NCI-H146 treated with DMSO at 0.1 percent for 48 hours (cell line): ENCODE results near the gene ZNF217.
"Not testable (repeated sequence)": the region's sequence is repeated elsewhere in the genome, so short reads cannot be mapped to it uniquely, and the experiment has no call there.

Experiments
- DNase-seq: peaks from one replicate; lab custom pipeline; 2025; ENCODE audit not compliant: unreplicated experiment; lab: John Stamatoyannopoulos, UW

ZNF217 gene

DNA sequence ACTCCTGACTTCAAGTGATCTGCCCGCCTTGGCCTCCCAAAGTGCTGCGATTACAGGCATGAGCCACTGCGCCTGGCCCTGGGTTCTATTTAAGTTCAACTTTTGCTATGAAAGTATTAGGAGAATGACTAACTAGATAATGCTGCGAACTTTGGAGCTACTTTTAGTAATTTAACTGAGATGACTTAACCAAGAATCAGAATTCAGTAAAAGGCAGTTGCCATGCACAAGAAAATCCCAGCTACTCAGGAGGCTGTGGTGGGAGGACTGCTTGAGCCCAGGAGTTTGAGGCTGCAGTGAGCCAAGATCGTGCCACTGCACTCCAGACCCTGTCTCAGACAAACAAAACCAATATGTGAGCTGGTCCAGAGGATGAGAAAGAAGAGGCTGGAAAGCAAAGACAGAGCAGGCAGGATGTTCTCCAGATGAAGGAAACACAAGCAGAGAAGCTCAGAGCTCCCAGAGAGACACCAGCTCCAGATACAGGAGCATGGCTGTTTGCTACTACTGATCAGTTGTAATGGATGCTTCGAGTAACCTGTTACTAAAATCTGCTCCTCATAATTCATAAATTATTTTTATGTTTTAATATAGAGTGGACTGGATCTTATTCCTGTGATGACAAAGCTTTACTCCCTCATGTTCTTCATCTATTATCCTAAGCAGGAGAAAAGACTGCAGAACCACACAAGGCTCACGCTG, 23.9 kb downstream of the ZNF217 start:
- no peak for DNase-seq

DNA sequence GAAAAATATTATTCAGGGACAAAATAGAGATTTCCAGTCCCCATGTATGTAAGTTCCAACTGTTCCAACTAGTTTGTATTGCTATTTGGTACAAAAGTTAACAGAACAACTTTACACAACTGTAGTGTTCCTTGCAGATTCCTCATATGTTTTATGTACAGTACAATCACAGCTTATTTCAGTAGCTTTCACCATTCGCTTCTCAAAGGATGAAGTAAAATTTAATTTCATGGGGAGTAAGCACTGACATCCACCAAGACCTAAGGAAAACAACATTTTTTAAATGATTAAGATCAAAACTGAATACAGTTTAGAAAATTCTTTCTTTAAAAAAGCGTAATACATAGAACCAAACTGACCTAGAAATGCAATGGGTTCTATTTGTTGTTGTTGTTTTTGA, 24.6 kb downstream of the ZNF217 start:
- no peak for DNase-seq

DNA sequence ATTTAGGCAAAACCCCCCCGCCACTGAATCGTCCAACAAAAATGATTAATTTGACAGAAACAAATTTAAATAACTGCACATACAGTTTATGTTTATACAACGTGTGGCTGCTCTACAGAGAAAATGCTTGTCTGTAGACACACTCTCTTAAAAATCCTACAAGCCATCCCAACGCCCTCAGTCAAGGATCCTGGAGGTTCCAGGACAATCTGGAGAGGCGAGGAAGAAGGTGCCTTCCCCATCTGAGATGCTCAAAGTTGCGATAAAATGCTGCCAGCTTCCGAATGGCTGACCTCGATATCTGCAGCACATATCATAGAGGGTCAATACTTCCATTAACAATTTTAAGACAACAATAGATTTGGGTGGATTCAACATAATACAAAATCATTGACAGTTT, 25.3 kb downstream of the ZNF217 start:
- no peak for DNase-seq

DNA sequence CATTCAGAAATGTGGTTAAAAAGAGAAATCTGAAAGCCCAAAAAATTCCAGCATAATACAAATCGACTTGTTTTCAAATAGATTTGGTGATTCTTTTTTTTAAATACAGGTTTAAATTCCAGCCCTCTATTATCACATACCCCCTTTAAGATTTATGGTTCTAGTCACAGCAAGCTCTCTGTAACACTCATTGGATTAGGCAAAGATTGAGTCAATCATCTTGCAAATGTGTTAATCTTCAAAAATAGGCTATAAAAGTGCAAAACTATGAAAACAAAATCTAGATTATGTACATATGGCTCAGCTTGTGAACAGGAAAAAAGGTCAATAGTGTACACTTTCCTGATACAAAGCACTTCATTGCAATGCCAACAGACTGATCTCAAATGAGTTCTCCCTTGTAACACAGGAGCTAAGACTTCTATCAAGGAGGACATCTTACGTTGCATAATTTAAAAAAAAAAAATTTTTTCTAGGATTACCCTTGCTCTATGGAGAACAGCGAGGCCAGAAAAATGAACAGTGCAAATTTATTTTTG, 26.2 kb downstream of the ZNF217 start:
- DNase-seq, result no peak

DNA sequence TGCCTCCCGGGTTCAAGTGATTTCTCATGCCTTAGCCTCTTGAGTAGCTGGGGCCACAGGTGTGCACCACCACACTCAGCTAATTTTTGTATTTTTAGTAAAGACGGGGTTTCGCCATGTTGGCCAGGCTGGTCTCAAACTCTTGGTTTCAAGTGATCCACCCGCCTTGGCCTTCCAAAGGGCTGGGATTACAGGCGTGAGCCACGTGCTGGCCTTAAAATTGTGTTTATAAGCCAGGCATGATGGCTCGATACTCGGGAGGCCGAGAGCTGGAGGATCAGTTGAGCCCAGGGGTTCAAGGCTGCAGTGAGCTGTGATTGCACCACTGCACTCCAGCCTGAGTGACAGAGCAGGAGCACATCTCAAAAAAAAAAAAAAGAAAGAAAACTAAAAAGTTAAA, 27.0 kb downstream of the ZNF217 start:
- DNase-seq, result not testable (repeated sequence)

DNA sequence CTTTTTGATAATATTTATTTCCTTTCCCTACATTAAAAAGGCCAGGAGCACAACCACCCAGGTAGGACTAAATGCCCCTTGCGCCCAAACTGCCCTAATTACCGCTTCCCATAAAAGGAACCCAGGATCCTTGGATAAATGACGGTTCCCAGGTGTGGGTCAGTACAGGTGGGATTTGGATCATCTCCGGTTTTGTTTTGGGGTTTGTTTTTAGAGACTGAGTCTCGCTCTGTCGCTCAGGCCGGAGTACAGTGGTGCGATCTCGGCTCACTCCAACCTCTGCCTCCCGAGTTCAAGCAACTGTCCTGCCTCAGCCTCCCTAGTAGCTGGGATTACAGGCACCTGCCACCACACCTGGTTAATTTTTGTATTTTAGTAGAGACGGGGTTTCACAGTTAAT, 28.4 kb downstream of the ZNF217 start:
- no peak for DNase-seq

DNA sequence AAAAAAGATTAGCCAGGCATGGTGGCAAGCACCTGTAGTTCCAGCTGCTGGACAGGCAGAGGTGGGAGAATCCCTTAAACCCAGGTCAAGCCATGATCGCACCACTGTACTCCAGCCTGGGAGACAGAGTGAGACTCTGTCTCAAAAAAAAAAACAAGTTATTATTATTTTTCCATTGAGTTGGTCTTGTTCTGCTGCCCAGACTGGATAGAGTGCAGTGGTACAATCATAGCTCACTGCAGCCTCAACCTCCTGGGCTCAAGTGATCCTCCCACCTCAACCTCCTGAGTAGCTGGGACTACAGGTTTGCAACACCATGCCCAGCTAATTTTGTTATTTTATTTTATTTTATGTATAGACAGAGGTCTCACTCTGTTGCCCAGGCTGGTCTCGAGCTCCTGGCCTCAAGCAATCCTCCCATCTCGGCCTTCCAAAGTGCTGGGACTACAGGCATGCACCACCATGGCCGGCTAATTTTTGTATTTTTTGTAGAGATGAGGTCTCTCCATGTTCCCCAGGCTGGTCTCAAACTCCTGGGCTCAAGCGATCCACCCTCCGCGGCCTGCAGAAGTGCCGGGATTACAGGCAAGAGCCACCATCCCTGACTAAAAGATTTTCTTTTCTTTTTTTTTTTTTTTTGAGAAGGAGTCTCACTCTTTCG, 31.4 kb downstream of the ZNF217 start:
- not testable (repeated sequence) for DNase-seq

DNA sequence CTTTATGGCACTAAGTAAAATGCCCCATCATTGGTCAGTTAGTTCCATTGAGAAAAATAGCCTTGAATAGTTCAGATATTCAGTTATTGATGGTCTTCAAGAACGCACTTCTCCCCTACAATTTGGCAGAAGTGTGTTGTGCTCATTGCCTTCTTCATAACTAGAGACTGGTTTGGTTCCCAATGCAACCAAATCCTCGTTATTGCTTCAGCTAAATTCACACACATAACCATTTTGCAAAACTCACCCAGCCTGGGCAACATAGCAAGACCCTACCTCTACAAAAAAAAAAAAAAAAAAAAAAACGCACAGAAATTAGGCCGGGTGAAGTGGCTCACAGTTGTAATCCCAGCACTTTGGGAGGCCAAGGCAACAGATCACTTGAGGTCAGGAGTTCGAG, 32.1 kb downstream of the ZNF217 start:
- DNase-seq, result no peak

DNA sequence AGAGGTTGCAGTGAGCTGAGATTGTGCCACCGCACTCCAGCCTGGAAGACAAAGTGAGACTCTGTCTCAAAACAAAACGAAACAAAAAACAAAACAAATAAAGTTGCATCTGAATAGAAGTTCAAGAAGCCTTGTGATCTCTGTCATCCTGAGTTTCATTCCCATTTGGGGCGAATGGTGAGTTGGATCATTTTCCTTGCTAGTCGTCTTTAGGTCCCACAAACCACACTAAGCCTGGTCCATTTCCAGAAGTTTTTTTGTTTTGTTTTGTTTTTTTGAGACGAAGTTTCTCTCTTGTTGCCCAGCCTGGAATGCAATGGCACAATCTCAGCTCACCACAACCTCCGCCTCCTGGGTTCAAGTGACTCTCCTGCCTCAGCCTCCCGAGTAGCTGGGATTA, 33.8 kb downstream of the ZNF217 start:
- no peak for DNase-seq

DNA sequence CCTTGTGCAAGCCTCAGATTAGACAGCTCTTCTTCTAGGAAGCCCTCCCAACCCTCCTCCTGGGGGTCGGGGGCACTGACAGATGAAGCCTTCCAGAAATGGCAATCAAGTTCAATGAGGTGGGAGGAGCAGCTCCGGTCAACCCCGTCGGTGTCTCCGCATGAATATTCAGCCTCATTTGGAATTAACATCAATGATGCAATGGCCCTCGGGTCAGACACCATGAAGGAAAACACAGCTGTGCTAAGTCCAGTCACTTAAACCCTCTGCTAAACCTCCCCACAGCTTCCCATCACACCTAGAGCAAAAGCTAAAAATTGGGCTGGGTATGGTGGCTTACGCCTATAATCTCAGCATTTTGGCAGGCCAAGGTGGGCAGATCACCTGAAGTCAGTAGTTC, 36.5 kb downstream of the ZNF217 start:
- no peak for DNase-seq

DNA sequence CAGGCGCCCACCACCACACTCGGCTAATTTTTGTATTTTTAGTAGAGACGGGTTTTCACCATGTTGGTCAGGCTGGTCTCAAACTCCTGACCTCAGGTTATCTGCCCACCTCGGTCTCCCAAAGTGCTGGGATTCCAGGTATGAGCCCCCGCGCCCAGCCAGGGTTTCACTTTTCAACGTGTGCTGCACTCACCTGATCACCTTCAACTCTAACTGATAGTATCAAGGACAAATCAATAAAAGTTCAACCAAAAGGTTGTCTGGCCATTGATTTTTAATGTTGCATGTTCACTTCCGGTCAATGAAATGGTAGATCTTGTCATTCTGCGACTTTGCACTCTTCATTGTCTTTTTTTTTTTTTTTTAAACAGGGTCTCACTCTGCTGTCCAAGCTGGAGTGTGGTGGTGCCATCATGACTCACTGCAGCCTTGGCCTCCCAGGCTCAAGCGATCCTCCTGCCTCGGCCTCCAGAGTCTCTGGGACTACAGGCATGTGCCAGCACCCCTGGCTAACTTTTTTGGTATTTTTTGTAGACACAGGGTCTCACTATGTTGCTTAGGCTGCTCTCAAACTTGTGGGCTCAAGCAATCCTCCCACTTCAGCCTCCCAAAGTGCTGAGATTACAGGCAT, 37.3 kb downstream of the ZNF217 start:
- DNase-seq, result no peak

DNA sequence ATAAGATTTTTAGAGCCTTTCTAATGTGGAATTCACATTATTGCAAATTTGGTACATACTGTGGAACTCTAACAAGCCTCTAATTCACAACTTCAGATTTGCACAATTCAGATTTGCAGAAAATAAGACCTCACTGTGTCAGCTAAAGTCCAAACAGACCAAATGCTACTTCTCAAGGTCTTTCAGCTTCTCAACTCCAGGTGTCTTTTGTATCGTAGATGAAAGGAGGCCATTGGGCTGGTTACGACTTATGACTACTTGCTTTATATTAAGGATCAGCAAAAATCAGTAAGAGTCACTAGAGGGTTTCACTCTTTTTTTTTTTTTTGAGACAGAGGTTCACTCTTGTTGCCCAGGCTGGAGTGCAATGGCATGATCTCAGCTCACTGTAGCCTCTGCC, 37.8 kb downstream of the ZNF217 start:
- no peak for DNase-seq

DNA sequence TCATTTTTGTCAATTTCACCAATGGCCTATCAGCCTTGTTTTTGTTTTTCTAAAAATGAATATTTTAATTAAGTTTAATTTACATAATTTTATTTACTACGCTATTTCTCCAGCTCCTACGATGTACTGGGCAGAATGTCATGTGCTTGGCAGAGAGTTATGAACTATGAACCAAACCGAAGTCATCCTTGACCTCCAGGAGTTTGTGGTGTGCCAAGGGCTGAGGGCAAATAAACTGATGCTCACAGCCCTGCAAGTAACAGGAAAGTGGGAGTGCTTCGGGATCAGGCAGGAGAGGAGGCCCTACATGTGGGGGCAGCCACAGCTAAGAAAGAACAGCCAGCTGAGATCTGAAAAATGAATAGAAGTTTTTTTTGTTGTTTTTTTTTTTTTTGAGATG, 38.6 kb downstream of the ZNF217 start:
- DNase-seq, result no peak

DNA sequence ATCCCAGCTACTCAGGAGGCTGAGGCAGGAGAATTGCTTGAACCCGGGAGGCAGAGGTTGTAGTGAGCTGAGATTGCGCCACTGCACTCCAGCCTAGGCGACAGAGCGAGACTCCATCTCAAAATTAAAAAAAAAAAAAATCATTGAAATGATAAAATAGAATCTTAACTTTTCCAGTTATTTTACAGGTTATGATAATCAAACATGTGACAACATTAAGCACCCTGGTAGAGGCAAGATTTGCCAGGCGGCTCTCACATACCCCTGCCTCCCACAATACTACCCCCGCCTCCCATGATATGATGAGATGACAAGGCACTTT, 41.1 kb downstream of the ZNF217 start:
- DNase-seq, result not testable (repeated sequence)

DNA sequence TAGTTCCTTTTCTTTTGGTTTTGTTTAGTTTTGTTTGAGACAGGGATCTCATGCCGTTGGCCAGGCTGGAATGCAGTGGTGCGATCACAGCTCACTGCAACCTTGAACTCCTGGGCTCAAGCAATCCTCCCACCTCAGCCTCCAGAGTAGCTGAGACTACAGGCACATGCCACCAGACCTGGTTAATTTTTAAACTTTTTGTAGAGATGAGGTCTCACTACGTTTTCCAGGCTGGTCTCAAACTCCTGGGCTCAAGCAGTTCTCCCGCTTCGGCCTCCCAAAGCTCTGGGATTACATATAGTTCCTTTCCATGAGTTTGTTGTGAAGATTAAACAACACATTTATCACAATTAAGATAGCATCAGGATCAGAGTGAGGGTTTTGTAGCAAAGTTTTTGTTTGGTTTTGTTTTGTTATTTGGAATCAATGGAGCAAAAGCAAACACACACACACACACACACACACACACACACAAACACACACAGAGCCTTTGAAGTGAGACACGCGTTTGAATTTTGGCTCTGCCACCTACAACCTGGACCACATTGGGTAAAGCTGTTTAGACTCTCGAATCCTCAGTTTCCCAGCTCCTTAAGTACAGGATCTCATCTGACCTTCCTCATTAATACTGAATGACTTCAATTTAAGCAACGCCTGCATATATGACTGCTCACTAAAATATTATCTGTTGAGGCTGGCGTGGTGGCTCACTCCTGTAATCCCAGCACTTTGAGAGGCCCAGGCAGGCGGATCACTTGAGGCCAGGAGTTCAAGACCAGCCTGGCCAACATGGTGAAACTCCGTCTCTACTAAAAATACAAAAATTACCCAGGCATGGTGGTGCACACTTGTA, 41.7 kb downstream of the ZNF217 start:
- not testable (repeated sequence) for DNase-seq

DNA sequence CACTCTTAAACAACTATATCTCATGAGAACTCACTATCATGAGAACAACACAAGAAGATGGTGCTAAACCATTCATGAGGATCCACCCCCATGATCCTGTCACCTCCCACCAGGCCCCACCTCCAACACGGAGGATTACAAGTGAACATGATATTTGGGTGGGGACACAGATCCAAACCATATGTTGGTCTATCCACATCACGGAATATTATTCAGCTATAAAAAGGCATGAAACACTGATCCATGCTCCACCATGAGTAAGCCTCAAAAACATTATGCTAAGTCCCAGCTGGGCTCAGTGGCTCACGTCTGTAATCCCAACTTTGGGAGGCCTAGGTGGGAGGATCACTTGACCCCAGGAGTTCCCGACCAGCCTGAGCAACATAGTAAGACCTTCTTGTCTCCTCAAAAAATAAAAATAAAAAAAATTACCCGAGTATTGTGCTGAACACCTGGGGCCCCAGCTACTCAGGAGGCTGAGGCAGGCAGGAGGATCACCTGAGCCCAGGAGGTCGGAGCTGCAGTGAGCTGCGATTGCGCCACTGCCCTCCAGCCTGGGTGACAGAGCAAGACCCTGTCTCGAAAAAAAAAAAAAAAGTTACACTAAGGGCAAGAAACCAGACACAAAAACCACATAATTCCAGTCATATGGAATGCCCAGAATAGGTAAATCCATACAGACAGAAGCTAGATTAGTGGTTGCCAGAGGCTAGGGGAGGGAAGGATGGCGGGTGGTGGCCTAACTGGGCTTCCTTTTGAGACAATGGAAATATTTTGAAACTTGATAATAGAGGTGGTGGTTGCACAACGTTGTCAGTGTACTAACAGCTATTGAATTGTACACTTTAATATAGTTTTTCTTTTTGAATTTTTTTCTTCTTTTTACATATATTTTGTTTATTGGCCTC, 43.1 kb downstream of the ZNF217 start:
- no peak for DNase-seq

DNA sequence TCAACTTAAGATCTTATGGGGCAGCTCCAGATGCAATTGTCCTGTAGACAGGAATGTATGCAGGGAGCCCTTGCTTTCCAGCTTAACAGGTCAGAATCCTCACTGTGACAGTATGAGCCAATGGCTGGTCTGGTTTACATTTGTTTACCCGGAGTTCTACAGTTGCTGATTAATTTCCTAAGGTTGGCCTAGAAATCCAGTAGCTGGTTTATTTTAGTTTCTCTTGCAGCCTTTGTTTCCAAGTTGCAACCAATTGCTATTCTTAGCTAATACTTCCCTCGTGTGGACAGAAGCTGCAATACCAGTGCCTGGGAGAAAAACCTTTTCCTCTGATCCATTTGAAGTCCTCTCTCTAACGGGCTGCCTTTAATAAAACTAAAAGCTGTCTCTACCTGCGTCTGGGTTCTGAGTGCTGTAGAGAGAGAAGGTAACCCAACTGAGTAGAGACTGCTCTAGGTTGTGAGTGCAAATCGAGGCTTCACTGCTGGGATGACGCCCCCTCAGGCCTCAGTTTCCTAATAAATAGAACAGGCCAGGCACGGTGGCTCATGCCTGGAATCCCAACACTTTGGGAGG, 45.9 kb downstream of the ZNF217 start:
- peak; percentile 9 for DNase-seq

DNA sequence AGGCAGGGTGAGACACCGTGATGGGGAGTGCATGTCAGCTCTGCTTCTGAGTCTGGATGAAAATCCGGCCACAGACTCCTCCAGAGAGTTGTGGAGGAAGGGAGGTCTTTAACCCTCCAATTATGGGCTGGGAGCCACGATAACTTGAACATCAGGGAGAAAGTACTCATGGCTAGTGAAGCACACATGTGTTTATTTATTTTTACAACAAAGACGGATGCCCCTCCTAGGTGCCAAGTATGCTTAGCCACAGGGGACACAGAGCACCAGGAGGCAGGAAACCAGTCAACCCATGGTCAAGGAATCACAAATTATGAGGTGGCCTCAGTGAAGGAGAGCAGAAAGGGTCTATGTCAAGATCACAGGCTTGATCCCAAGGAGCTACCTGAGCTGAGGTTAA, 54.1 kb downstream of the ZNF217 start:
- no peak for DNase-seq

DNA sequence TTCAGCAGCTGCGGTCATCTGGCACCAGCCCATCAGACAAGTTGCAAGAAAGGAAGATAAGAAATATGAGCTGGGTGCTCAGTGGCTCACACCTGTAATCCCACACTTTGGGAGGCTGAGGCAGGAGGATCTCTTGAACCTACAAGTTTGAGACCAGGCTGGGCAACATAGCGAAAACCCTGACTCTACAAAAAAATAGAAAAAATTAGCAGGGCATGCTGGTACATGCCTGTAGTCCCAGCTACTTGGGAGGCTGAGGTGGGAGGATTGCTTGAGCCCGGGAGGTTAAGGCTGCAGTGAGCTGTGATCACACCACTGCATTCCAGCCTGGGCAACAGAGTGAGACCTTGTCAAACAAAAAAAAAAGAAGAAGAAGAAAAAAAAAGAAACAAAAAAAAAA, 57.3 kb downstream of the ZNF217 start:
- not testable (repeated sequence) for DNase-seq

DNA sequence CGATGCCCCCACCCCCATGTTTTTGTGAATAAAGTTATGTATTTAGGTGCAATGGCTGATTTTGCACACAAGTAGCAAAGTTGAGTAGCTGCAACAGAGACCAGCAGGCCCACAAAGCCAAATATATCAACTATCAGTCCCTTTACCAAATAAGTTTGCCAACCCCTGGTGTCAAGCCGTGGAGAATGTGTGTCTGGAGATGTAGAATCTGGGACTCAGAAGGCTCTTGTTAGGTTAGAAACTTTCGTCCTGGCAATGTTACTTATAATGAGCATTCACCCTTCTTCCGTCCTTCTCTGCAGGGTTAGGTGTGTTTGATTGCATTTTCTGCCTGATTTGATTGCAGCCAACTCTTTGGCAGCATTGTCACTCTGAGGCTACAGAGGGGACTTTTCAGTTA, 57.8 kb downstream of the ZNF217 start:
- DNase-seq, result no peak
